Activated T-cell treated with anti-CD3 and anti-CD28 coated beads for 4 hours (primary cell): ENCODE results near the gene VWA3B.
"Not testable (repeated sequence)": the region's sequence is repeated elsewhere in the genome, so short reads cannot be mapped to it uniquely, and the experiment has no call there.

Experiments used
- DNase-seq: peaks from one replicate; pipeline ENCODE4 v3.0.0-alpha.2; 2020

The VWA3B gene

DNA sequence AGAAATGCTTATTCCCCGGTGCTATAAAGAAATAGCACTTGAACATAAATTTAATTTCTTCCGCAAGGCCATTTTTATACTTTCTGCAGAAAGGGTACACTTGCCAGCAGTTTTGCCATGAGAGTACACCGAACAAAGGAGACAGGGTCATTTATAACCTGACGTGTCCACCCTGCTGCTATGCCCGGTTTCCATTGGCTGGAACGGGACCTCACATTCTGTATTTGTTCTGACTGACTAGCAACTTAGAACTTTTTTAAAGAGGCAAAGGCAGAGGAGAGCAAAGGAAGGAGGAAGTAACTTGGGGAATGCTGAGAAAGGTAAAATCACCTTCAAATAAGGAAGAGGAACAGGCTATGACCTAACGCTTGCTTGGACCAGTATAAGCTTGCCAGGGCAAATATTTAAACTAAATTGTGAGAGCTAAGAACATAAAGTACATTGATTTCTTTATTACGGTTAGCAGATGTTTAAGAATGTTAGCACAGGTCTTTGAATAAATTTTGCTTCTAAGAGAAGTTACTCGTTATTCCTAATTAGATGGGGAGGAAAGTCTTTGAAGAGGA lies 220.2 kb downstream of the VWA3B start:
- DNase-seq, result not testable (repeated sequence)

GRCh38 chr2:98308068-98308467 lies 221.1 kb downstream of the VWA3B start:
- DNase-seq, result no peak

- no peak for DNase-seq
These were observed 221.6 kb downstream of the VWA3B start for GRCh38 chr2:98308532-98308931.

- no peak for DNase-seq
These were observed 222.6 kb downstream of the VWA3B start for GRCh38 chr2:98309580-98309979.

- no peak for DNase-seq
These were observed 223.0 kb downstream of the VWA3B start for GRCh38 chr2:98310010-98310409.

- no peak for DNase-seq
These were observed 224.1 kb downstream of the VWA3B start for GRCh38 chr2:98311090-98311489.

GRCh38 chr2:98311771-98312545 lies 225.0 kb downstream of the VWA3B start:
- DNase-seq, result no peak

- no peak for DNase-seq
These were observed 226.7 kb downstream of the VWA3B start for GRCh38 chr2:98313492-98314250.

DNA sequence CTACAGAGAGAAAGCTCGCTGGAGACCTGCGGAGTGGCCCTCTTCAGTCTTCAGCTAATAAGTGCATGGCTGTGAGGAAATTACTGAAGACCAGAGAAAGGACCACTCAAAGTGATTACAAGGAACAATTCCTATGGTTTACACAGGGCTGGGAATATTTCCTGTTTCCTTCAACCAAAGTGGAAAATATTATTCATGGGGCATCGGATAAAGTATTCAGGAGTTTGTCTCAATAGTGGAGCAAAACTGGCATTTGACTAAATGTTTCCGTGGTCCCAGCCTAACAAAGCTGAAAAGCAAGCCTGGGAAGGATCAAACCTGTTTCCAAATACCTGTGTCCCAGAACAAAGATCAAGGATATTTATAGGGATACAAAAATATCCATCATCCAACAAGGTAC lies 227.3 kb downstream of the VWA3B start:
- DNase-seq, result no peak

GRCh38 chr2:98315957-98316356 lies 229.0 kb downstream of the VWA3B start:
- no peak for DNase-seq

DNA sequence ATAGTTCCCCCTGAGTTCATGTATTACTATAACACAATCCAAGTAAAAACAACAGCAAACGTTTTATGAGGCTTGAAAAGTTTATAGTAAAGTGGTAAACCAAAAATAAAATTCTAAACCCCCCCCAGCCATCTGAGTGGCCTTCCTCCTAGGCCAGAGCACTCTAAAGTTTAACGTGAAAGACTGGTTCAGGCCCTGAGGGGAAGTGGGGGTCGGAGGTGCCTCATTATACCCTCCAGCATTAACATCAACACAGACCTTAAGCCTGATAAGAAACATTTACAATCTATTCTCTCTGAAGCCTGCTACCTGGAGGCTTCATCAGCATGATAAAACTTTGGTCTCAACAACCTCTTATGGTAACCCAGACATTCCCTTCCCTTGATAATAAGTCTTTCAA lies 230.2 kb downstream of the VWA3B start:
- DNase-seq, result no peak

DNA sequence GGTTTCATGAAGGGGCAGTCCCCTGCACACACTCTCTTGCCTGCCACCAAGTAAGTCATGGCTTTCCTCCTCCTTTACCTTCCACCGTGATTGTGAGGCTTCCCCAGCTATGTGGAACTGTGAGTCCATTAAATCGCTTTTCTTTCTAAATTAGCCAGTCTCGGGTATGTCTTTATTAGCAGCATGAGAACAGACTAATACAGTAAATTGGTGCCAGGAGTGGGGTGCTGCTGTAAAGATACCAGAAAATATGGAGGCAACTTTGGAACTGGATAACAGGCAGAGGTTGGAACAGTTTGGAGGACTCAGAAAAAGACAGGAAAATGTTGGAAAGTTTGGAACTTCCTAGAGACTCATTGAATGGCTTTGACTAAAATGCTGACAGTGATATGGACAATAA lies 233.2 kb downstream of the VWA3B start:
- not testable (repeated sequence) for DNase-seq

- DNase-seq, result no peak
These were observed 237.2 kb downstream of the VWA3B start for GRCh38 chr2:98324181-98324580.

DNA sequence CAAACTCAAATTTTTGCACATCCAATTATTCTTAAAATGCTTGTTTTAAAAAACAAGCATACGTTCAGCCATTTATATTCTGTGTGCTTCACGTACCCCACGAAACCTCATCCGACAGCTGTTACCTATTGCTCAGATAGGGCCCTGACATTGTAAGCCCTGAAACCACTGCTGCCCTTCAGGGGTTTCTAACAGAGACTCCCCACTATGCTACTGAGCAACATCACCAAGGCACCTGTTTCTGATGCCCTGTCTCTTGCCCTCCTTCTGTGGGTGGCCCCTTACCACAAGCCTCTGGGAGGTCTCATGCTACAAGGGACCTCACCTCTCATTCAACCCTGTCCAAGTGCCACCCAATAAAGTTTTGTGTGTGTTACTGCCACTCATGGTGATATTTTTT lies 240.8 kb downstream of the VWA3B start:
- DNase-seq, result no peak

GRCh38 chr2:98329549-98329948 lies 242.6 kb downstream of the VWA3B start:
- DNase-seq, result no peak

- DNase-seq, result no peak
These were observed 246.0 kb downstream of the VWA3B start for GRCh38 chr2:98332989-98333388.

DNA sequence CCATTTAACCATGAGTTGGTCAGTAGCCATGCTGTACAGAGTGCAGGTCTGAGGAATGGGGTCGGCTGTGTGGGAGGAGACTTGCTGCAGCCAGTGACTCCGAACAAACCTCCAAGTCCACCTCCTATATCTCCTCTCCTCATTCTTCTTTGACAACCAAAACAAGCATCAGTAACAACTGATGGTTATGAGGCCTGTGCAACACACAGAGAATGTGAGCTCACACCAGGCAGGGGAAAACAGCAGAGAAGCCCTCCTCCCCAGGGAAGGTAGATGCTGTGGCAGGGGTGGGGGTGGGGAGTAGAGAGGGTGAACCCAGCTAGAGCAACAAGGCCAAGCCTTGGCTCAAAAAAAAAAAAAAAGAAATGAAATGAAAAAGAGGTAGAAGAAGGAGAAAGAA lies 247.0 kb downstream of the VWA3B start:
- no peak for DNase-seq

GRCh38 chr2:98334439-98335078 lies 247.6 kb downstream of the VWA3B start:
- DNase-seq, result no peak

DNA sequence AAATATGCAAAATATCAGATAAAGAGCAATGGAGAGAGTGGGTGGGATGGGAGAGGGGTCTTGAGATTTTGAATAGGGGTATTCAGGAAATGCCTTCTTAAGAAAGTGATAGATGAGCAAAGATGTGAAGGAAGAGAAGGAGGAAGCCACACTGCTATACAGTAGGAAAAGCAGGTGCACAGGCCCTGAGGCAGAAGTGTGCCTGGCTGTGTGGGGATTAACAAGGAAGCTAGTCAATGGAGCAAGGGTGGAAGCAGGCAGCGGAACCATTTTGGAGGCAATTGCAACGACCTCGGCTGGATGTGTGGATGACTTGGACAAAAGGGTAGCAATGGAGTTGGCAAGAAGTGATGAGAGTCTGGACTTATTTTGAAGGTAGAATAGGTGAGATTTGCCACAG lies 248.3 kb downstream of the VWA3B start:
- DNase-seq, result no peak

- no peak for DNase-seq
These were observed 254.3 kb downstream of the VWA3B start for GRCh38 chr2:98341241-98341640.

- no peak for DNase-seq
These were observed 256.3 kb downstream of the VWA3B start for GRCh38 chr2:98343285-98343684.

GRCh38 chr2:98346311-98347236 lies 259.6 kb downstream of the VWA3B start, which contains the start of gene CNGA3:
Gene CNGA3 (plus strand): TSS chr2:98346456. CDS start chr2:98369976, 23,520 bp downstream.
- no peak for DNase-seq
